ENCODE data around the gene CFAP97D2.
"Not testable (repeated sequence)": the region's sequence is repeated elsewhere in the genome, so short reads cannot be mapped to it uniquely, and the experiment has no call there.

Gene CFAP97D2

DNA sequence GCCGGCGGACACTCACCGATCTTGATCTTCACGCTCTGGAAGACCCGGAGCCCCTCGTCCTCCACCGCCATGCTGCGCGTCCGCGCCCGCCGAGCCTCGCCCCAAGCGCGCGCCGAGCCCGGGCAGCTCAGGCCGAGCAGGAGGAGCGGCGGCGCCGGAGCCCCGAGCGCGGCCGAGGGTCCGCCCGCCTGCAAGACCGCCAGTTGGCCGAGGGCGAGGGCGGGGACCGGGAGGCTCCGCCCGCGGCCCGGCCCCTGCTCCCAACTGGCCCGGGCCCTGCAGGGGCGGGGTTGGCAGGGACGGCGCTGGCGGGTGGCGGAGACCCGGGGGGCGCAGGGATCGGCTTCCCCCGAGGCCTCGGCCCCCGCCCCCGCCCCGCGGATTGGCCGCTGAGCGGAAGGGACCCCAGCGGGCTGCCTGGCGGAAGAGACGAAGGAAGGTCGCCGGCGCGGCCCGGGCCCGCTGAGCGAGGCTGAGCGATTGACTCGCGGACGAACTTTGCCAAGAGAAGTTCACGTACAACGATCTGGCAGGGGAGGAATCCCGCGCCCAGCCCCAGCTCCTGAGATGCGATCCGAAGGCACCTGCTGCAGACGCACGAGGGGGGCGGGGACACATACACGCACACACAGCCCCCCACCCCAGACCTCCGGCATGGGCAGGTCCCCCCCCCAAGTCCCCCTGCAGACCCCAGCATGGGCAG lies 46.5 kb upstream of the CFAP97D2 start, which contains the start of gene RASA3:
Gene RASA3 (minus strand): TSS at position 205 of the 703 bp plus-strand sequence. CDS start 134 bp downstream, at position 71.
- TF ChIP-seq, protein P1, sequence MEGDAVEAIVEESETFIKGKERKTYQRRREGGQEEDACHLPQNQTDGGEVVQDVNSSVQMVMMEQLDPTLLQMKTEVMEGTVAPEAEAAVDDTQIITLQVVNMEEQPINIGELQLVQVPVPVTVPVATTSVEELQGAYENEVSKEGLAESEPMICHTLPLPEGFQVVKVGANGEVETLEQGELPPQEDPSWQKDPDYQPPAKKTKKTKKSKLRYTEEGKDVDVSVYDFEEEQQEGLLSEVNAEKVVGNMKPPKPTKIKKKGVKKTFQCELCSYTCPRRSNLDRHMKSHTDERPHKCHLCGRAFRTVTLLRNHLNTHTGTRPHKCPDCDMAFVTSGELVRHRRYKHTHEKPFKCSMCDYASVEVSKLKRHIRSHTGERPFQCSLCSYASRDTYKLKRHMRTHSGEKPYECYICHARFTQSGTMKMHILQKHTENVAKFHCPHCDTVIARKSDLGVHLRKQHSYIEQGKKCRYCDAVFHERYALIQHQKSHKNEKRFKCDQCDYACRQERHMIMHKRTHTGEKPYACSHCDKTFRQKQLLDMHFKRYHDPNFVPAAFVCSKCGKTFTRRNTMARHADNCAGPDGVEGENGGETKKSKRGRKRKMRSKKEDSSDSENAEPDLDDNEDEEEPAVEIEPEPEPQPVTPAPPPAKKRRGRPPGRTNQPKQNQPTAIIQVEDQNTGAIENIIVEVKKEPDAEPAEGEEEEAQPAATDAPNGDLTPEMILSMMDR (IDR thresholded peaks at IDR 0.05; ENCODE audit: control insufficient read depth, insufficient read depth, low read depth, low read length, missing control alignments): no peak
- peak within 1 kb of the TSS; percentile 99 for H3K4me3 ChIP-seq (ENCODE audit: control insufficient read depth, low read depth, low read length)
- no peak for DNase-seq (ENCODE audit: low read depth)

DNA sequence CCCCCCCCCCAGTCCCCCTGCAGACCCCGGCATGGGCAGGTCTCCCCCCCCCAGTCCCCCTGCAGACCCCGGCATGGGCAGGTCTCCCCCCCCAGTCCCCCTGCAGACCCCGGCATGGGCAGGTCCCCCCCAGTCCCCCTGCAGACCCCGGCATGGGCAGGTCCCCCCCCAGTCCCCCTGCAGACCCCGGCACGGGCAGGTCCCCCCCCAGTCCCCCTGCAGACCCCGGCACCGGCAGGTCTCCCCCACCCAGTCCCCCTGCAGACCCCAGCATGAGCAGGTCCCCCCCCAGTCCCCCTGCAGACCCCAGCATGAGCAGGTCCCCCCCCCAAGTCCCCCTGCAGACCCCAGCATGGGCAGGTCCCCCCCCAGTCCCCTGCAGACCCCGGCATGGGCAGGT lies 45.9 kb upstream of the CFAP97D2 start:
- not testable (repeated sequence) for H3K4me3 ChIP-seq (ENCODE audit: control insufficient read depth, low read depth, low read length); DNase-seq (ENCODE audit: low read depth)

DNA sequence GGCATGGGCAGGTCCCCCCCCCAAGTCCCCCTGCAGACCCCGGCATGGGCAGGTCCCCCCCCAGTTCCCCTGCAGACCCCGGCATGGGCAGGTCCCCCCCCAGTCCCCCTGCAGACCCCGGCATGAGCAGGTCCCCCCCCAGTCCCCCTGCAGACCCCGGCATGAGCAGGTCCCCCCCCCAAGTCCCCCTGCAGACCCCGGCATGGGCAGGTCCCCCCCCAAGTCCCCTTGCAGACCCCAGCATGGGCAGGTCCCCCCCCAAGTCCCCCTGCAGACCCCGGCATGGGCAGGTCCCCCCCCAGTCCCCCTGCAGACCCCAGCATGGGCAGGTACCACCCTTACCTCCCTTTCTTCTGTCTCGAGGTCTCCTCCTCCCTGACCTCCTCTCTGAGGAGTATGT lies 45.5 kb upstream of the CFAP97D2 start:
- not testable (repeated sequence) for DNase-seq (ENCODE audit: low read depth); H3K4me3 ChIP-seq (ENCODE audit: control insufficient read depth, low read depth, low read length)

DNA sequence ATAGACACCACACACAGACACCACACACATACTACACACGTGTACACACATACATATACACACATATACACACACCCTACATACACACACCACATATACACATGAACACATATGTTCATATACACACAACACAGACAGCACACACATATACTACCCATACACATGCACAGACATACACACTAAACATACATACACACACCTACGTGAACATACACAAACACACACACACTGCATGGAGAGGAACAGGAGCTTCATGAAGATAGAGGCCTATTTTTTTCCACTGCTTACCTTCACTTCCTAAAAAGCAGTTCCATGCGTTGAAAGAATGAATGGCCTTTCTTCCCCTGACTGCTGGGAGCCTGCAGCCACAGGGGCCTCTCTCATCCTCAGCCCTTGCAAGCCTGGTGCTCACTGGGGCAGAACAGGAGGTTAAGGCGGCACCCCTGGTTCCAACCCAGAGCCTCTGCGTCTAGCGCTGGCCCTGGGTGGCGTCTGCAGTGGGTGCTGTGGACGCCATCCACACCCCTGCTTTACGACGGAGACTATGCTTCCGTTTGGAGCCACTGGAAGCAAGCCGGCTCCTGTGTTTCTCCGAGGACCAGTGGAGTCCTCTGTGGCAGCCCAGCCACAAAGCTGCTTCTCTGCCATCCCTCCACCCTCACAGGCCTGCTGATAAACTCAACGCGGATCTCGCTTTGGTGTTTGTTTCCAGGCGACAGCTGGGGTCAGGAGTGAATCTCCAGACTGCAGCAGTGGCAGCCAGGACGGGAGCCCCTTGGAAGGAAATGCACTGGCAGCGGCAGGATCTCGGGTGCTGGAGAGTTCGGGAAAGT lies 44.7 kb upstream of the CFAP97D2 start:
- TF ChIP-seq, protein P1 (IDR thresholded peaks at IDR 0.05; ENCODE audit: control insufficient read depth, insufficient read depth, low read depth, low read length, missing control alignments): no peak
- no peak overlapping the region for H3K4me3 ChIP-seq (ENCODE audit: control insufficient read depth, low read depth, low read length)
- DNase-seq (ENCODE audit: low read depth): no peak

DNA sequence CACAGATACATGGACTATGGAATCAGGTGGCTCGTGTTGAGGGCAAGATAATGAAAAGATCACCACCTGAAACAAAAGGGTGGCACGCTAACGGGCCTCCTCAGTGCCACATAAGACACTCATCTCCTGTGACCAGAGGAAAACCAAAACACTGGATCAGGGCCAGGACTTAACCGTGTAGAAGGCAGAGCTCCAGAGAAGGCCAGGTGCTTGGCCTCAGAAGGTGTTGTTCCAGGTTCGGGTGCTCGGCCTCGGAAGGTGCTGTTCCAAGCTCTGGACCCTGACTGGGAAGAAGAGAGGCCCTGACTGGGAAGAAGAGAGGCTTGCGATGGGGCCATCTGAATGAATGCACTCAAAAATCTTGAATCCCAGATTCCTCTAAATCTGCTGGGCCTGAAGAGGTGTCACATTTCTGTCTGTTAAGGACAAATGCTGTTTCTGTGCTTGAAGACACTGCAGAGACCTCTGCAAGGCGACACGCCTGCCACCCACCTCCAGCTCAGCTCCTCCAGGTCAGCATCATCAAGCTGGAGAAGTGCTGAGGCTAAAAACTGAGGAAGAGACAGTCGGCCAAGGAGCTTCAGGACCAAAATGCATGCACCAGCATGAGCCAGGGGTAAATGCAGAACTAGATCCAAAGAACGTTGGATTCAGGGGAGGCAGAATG lies 44.0 kb upstream of the CFAP97D2 start:
- H3K4me3 ChIP-seq (ENCODE audit: control insufficient read depth, low read depth, low read length): no peak overlapping the region
- no peak for DNase-seq (ENCODE audit: low read depth)
- TF ChIP-seq, protein P1 (IDR thresholded peaks at IDR 0.05; ENCODE audit: control insufficient read depth, insufficient read depth, low read depth, low read length, missing control alignments): no peak

DNA sequence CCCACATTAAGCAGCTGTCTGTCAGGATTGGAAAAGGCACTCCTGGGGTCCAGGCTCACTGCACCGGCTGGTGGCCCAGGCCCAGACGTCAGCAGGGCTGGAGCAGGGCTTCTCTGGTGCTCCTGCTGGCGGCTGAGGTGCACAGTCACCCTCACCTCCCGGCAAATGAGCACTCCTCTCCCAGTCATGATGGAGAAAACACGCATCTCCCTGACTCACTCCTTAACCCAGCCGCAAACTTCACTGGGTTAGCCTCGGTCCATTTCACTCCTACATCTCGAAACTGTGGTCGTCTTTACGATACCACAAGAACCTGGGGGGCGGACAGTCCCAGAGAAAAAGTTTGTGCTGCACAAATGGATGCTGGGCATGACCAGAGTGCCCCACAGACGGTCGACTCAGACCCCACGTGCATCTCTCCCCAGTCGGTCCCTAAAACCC lies 43.3 kb upstream of the CFAP97D2 start:
- TF ChIP-seq, protein P1 (IDR thresholded peaks at IDR 0.05; ENCODE audit: control insufficient read depth, insufficient read depth, low read depth, low read length, missing control alignments): peak; percentile 9
- DNase-seq (ENCODE audit: low read depth): no peak
- H3K4me3 ChIP-seq (ENCODE audit: control insufficient read depth, low read depth, low read length): no peak overlapping the region

DNA sequence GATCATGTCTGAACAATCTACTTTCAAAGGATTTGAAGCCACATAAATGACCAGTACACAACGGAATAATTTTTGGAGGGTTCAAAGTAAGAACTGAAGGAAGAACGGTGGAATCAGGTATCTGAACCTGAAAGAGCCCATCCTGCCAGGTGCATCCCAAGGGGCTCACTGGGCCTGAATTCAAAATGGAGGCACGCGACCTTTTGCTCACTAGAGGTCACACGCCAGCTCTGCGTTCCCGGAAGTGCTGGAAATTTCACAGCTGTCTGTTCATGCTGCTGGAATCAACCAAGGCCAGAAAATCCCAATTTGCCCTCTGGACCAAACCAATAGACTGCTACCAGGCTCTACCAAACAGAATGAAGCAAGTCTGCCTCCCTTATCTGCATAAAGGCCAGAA lies 42.5 kb upstream of the CFAP97D2 start:
- H3K4me3 ChIP-seq (ENCODE audit: control insufficient read depth, low read depth, low read length): no peak overlapping the region
- TF ChIP-seq, protein P1 (IDR thresholded peaks at IDR 0.05; ENCODE audit: control insufficient read depth, insufficient read depth, low read depth, low read length, missing control alignments): no peak
- no peak for DNase-seq (ENCODE audit: low read depth)
